SK-N-MC (cell line): ENCODE results near the gene PROM2.

Experiments
- EZH2 ChIP-seq: fragments of 200-600 bp; sonication (generic); IDR thresholded peaks from one replicate; pipeline ENCODE4 v1.6.1; 2017; ENCODE audit warnings: antibody characterized with exemption
- FOXP2 ChIP-seq: optimal IDR thresholded peaks from 2 replicates; pipeline ENCODE3; 2011; ENCODE audit warnings: mild to moderate bottlenecking, moderate library complexity; ENCODE audit not compliant: insufficient read depth; ENCODE audit errors: extremely low read length, control extremely low read depth

- TF ChIP-seq EZH2 (no peak), FOXP2 (no peak)
Observed at GRCh38 chr2:95261602-95262001, 12.6 kb upstream of the PROM2 start.
